Uterus (tissue), 4 donors: ENCODE data around the gene ZNF12. TPM values are rescaled to one million over a fixed set of nuclear protein-coding genes. Genes with fewer than 3 reads are reported as not detected.

ENCODE experiments used
- DNase-seq, 2 donors: peaks; one replicate each; pipeline ENCODE4 v3.0.0-alpha.2; 2019 to 2020
- H3K27ac ChIP-seq, 2 donors: fragments of 200-600 bp; sonication (generic); 1 replicate in 1 of 2; 2 replicates in 1 of 2; pipeline ENCODE4 v1.5.1; 2016 to 2018
- H3K27me3 ChIP-seq, 2 donors: fragments of 200-600 bp; sonication (generic); one replicate each; pipeline ENCODE4 v1.5.1; 2018 to 2019; ENCODE audit warnings: control low read depth in 1 of 2
- H3K36me3 ChIP-seq, 2 donors: fragments of 200-600 bp; sonication (generic); one replicate each; pipeline ENCODE4 v1.5.1; 2019; ENCODE audit warnings: control low read depth in 1 of 2
- H3K4me1 ChIP-seq, 2 donors: fragments of 200-600 bp; sonication (generic); one replicate each; pipeline ENCODE4 v1.5.1; 2018 to 2019; ENCODE audit warnings: control low read depth in 1 of 2
- H3K4me3 ChIP-seq, 2 donors: fragments of 200-600 bp; sonication (generic); 1 replicate in 1 of 2; 2 replicates in 1 of 2; pipeline ENCODE4 v1.5.1; 2018 to 2019; ENCODE audit warnings: mild to moderate bottlenecking in 1 of 2
- H3K9me3 ChIP-seq, 2 donors: fragments of 200-600 bp; sonication (generic); one replicate each; pipeline ENCODE4 v1.5.1; 2019; ENCODE audit warnings: control low read depth in 1 of 2
- POLR2A ChIP-seq, 2 donors: fragments of 450-650 bp; IDR thresholded peaks; one replicate each; pipeline ENCODE4 v1.6.1; 2016; ENCODE audit warnings: antibody characterized with exemption in 2 of 2, mild to moderate bottlenecking in 1 of 2, moderate library complexity in 1 of 2
- intact Hi-C: fragments of 100-400 bp; cut with DNase I; formaldehyde crosslinking; loops from one replicate; pipeline ENCODE4 v1.15.1; 2023; ENCODE audit warnings: low total_unique reads
- total RNA-seq, 4 donors: library from RNA; depleted of rRNA in 3 of 4; stranded (reverse); fragments of >200 nt in 3 of 4; gene quantifications; one replicate each; pipeline versions ENCODE4 v1.1.0 to v1.2.4, GENCODE V29; 2014 to 2023
- TF ChIP-seq, protein P1 (sequence below), 4 experiments: fragments of 200-600 bp in 2 of 4; fragments of 450-650 bp in 2 of 4; sonication (generic) in 2 of 4; IDR thresholded peaks; one replicate each; pipeline ENCODE4 v1.5.1; 2016 to 2019; ENCODE audit warnings: antibody characterized with exemption in 4 of 4, mild to moderate bottlenecking in 2 of 4, moderate library complexity in 1 of 4
- donor health status: DM: yes; HTN: yes; CAD: no.

The ZNF12 gene
- total RNA-seq, 4 donors from 2014 or later, result 23.5 to 54.7 (median 33.9) TPM

DNA sequence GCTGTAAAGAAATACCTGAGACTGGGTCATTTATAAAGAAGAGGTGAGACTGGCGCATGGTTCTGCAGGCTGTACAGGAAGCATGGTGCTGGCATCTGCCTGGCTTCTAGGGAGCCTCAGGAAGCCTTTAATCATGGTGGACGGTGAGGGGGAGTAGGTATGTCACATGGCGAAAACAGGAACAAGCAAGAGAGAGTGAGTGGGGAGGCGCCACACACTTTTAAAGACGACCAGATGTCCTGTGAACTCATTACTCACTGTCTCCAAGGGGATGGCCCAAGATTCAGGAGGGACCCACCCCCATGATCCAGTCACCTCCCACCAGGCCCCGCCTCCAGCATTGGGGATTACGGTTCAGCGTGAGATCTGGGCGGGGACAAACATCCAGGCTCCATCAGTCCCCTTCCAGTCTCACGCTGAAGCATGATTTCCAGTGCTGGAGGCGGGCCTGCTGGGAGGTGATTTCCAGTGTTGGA is 66.5 kb downstream of the ZNF12 start:
- intact Hi-C loops, result no loop called here
- Histone ChIP-seq H3K4me3 (no peak overlapping the region), H3K27ac (no peak overlapping the region), H3K27me3 (no peaks in the 10 kb centered on the region), H3K36me3 (no peaks in the 10 kb centered on the region), H3K9me3 (no peaks in the 10 kb centered on the region), H3K4me1 (peaks cover 0 to 14% of the 10 kb centered on the region in 2 donors)
- TF ChIP-seq, protein P1, sequence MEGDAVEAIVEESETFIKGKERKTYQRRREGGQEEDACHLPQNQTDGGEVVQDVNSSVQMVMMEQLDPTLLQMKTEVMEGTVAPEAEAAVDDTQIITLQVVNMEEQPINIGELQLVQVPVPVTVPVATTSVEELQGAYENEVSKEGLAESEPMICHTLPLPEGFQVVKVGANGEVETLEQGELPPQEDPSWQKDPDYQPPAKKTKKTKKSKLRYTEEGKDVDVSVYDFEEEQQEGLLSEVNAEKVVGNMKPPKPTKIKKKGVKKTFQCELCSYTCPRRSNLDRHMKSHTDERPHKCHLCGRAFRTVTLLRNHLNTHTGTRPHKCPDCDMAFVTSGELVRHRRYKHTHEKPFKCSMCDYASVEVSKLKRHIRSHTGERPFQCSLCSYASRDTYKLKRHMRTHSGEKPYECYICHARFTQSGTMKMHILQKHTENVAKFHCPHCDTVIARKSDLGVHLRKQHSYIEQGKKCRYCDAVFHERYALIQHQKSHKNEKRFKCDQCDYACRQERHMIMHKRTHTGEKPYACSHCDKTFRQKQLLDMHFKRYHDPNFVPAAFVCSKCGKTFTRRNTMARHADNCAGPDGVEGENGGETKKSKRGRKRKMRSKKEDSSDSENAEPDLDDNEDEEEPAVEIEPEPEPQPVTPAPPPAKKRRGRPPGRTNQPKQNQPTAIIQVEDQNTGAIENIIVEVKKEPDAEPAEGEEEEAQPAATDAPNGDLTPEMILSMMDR (IDR thresholded peaks at IDR 0.05), result no peak
- no peak for TF ChIP-seq POLR2A (IDR thresholded peaks at IDR 0.05)
- peak; percentile 61 to 68 for DNase-seq

GRCh38 chr7:6639627-6640026 is 67.1 kb downstream of the ZNF12 start:
- H3K4me1 ChIP-seq, result peaks cover 0 to 14% of the 10 kb centered on the region in 2 donors
- H3K36me3 ChIP-seq, result no peaks in the 10 kb centered on the region
- no peak for DNase-seq
- TF ChIP-seq POLR2A (IDR thresholded peaks at IDR 0.05), result no peak
- TF ChIP-seq, protein P1 (IDR thresholded peaks at IDR 0.05), result no peak
- H3K27me3 ChIP-seq, result no peaks in the 10 kb centered on the region
- no peak overlapping the region for H3K27ac ChIP-seq
- H3K4me3 ChIP-seq, result no peak overlapping the region
- intact Hi-C loops, result no loop called here
- no peaks in the 10 kb centered on the region for H3K9me3 ChIP-seq

DNA sequence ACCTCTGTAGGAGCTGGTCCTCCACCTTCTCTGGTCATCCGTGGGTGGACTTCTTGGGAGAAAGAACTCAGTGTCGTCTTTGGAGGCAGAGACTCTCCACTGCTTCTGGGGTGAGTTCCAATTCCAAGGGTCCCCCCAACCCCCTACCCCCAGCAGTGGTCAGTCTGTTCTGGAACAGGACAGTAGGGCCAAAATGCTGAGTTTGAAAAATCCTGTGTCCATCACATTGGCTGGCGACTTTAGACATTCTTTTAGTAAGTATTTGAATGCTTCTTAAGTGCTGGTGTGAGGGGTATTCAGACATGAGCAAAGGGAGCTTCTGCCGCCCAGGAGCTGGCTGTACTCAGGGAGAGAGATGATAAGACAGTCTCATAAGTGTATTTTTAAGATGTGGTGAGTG is 67.7 kb downstream of the ZNF12 start:
- H3K36me3 ChIP-seq, result no peaks in the 10 kb centered on the region
- no peak overlapping the region for H3K27ac ChIP-seq
- H3K4me3 ChIP-seq, result no peak overlapping the region
- intact Hi-C loops, result no loop called here
- no peaks in the 10 kb centered on the region for H3K9me3 ChIP-seq
- no peak for TF ChIP-seq POLR2A (IDR thresholded peaks at IDR 0.05)
- TF ChIP-seq, protein P1 (IDR thresholded peaks at IDR 0.05), result no peak
- peaks cover 0 to 14% of the 10 kb centered on the region in 2 donors for H3K4me1 ChIP-seq
- no peak for DNase-seq
- H3K27me3 ChIP-seq, result no peaks in the 10 kb centered on the region

Other genes starting within 250 kb of the ZNF12 start
- gene KDELR2, start 222.8 kb downstream of the ZNF12 start, total RNA-seq, result 100 to 1,000 TPM in 2 of 4 donors, 10 to 100 TPM in 2; 64.0 to 272 (median 95.4) TPM
- under 1 TPM in 2 of 4 donors, not detected in 2; 0.21 to 0.49 TPM for gene GRID2IP, start 155.5 kb downstream of the ZNF12 start, total RNA-seq
- gene ZDHHC4, start 129.5 kb downstream of the ZNF12 start, total RNA-seq, result 10 to 100 TPM; 13.1 to 48.2 (median 37.0) TPM
- 10 to 100 TPM in 3 of 4 donors, 1 to 10 TPM in 1; 7.6 to 44.1 (median 23.9) TPM for gene INTS15, start 116.9 kb downstream of the ZNF12 start, total RNA-seq
- gene ZNF853, start 91.3 kb downstream of the ZNF12 start, total RNA-seq, result 10 to 100 TPM in 2 of 4 donors, 1 to 10 TPM in 1, under 1 TPM in 1; 0.88 to 20.7 (median 11.8) TPM
- 10 to 100 TPM; 15.6 to 39.5 (median 27.3) TPM for gene ZNF316, start 69.6 kb downstream of the ZNF12 start, total RNA-seq
- gene RSPH10B2, start 47.2 kb upstream of the ZNF12 start, total RNA-seq, result 1 to 10 TPM in 1 of 4 donors, not detected in 3; 1.0 TPM
- 100 to 1,000 TPM in 2 of 4 donors, 10 to 100 TPM in 2; 63.5 to 118 (median 89.7) TPM for gene CCZ1B, start 119.3 kb upstream of the ZNF12 start, total RNA-seq